Glutamatergic neuron (in vitro differentiated cells): ENCODE data around the gene SPOCK1. TPM values are rescaled to one million over a fixed set of nuclear protein-coding genes. Genes with fewer than 3 reads are reported as not detected.

ENCODE experiments used
- DNase-seq: peaks from one replicate; pipeline ENCODE4 v3.0.0; 2022
- H3K27ac Mint-ChIP-seq: one replicate; pipeline ENCODE4 v1.8.0; 2020; ENCODE audit warnings: mild to moderate bottlenecking, mixed read lengths, inconsistent platforms; ENCODE audit not compliant: unreplicated experiment
- H3K27me3 Mint-ChIP-seq: one replicate; pipeline ENCODE4 v1.8.0; 2020; ENCODE audit warnings: mild to moderate bottlenecking, moderate library complexity, mixed read lengths, inconsistent platforms; ENCODE audit not compliant: unreplicated experiment
- H3K36me3 Mint-ChIP-seq: one replicate; pipeline ENCODE4 v1.8.0; 2020; ENCODE audit warnings: mild to moderate bottlenecking, mixed read lengths, inconsistent platforms; ENCODE audit not compliant: unreplicated experiment
- H3K4me1 Mint-ChIP-seq: one replicate; pipeline ENCODE4 v1.8.0; 2020; ENCODE audit warnings: mild to moderate bottlenecking, low read depth, mixed read lengths, inconsistent platforms; ENCODE audit not compliant: unreplicated experiment
- H3K4me3 Mint-ChIP-seq: one replicate; pipeline ENCODE4 v1.8.0; 2020; ENCODE audit warnings: mild to moderate bottlenecking, mixed read lengths, inconsistent platforms; ENCODE audit not compliant: unreplicated experiment
- H3K9me3 Mint-ChIP-seq: one replicate; pipeline ENCODE4 v1.8.0; 2020; ENCODE audit warnings: mild to moderate bottlenecking, moderate library complexity, mixed read lengths, inconsistent platforms; ENCODE audit not compliant: unreplicated experiment
- CTCF ChIP-seq: fragments of 200-600 bp; sonication (generic); IDR thresholded peaks from one replicate; pipeline ENCODE4 v1.5.0; 2021; ENCODE audit not compliant: partially characterized antibody, unreplicated experiment
- total RNA-seq: library from RNA; stranded (reverse); fragmentation: NEBNext Ultra II Directional; extraction: Animal tissue kit (Norgen Biotek cat#: 25700); gene quantifications from one replicate; pipeline ENCODE4 v1.2.1, GENCODE V29; 2021; ENCODE audit not compliant: unreplicated experiment

SPOCK1 gene
- total RNA-seq, 1 donor from 2014 or later, result 25.4 TPM

DNA sequence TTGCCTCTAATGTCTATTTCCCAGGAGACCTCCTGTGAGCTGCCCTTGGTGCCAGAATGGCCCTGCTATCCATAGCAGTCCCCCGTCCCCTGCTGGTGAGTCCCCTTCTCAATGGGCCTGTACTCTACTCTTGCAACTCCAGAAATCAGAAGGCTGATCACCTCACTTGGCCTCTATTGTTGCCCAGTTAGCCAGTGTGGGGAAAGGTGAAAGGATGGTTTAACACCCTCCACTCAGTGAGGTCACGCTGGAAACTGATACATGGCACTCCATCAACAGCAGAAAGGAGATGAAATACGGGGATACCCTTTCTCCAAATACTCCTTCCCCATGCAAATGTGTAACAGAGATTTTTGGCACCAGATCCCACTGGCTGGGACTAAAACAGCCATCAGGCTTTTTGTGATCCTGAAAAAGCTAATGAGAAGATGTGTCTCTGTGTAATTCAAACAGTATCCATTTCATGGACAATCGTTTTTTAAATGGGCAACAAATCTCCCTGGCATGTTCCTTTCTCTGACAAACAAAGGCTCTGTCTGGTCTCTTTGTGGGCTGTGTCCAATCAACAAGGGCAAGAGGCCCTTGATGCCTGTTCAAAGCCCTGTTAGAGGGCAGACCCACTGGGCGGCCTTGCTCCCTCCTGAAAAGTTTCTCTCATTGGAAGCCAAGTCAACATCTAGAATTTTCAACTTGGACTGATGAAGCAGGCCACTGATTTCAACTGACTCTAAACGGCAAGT, 343.7 kb downstream of the SPOCK1 start:
- H3K4me3 Mint-ChIP-seq, result no peak overlapping the region
- no peak overlapping the region for H3K27ac Mint-ChIP-seq
- H3K36me3 Mint-ChIP-seq, result no peaks in the 10 kb centered on the region
- no peak for DNase-seq
- no peaks in the 10 kb centered on the region for H3K4me1 Mint-ChIP-seq
- peaks cover 3% of the 10 kb centered on the region for H3K27me3 Mint-ChIP-seq
- no peak for TF ChIP-seq CTCF
- peaks cover 1% of the 10 kb centered on the region for H3K9me3 Mint-ChIP-seq

DNA sequence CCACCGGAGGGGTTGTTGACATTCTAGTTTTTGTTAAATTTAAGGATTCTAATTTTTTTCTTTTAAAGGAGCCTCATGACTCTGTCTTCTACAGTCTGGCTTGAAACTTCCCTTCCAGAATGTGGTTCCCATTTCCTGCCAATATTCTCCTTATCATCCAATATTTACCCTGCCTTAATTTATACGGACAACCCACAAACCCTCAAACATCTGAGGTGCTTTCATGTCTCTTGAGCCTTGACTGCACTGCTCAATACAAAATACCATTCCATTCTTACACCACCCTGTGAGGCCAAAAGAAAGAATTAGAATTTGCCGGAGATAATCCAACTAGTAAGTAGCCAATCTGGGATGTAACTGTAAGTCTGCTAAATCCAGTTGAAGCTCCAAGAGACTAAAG, 346.5 kb downstream of the SPOCK1 start:
- H3K27me3 Mint-ChIP-seq, result peaks cover 3% of the 10 kb centered on the region

DNA sequence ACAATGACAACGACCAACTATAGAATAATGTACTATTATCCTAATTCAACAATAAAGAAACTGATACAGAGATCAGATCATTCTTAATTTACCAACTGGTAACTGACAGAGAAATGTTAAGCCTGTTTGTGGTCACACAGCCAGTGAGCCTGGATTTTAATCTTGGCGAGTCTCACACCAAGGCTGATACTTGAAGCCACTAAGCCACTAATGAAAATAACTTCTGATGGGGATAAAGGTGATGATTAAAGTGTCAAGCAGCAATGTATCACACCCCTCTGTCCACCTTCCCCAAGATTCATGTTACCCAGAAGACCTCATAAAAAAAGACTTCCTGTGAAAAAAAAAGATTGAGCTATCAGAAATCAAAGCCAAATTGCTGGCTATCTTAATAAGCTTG, 350.5 kb downstream of the SPOCK1 start:
- peaks cover 5% of the 10 kb centered on the region for H3K27me3 Mint-ChIP-seq
- H3K36me3 Mint-ChIP-seq, result no peaks in the 10 kb centered on the region
- peaks cover 46% of the 10 kb centered on the region for H3K4me1 Mint-ChIP-seq
- no peak for TF ChIP-seq CTCF
- H3K4me3 Mint-ChIP-seq, result peak overlapping the region; percentile 22
- H3K9me3 Mint-ChIP-seq, result peaks cover under 1% of the 10 kb centered on the region
- H3K27ac Mint-ChIP-seq, result peak overlapping the region; percentile 84
- DNase-seq, result no peak

More for the DNA sequence above, 346.5 kb downstream of the SPOCK1 start:
- H3K4me3 Mint-ChIP-seq, result no peak overlapping the region
- TF ChIP-seq CTCF, result no peak
- no peak overlapping the region for H3K27ac Mint-ChIP-seq
- H3K4me1 Mint-ChIP-seq, result peaks cover 11% of the 10 kb centered on the region
- no peak for DNase-seq
- no peaks in the 10 kb centered on the region for H3K36me3 Mint-ChIP-seq
- peaks cover 1% of the 10 kb centered on the region for H3K9me3 Mint-ChIP-seq

DNA sequence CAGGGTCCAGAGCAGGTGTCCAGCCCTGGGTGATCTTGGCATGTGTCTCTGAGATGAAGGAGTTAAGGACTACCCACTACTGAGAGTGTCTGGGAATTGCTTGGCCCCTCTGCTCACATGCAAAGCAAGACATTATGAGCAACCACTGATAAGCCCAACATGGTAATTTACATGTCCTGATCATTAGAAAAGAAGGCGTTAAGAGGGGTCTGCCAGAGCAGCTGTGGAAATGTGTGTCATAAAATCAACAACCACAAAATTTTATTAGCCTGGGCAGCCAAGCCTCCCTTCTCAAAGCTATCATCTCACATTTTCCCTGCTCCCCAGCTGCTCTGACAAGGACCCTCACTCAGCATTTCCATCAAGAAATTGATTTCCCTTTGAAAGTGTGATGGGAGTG, 351.0 kb downstream of the SPOCK1 start:
- Mint-ChIP-seq H3K4me3 (peak overlapping the region; percentile 36), H3K27me3 (peaks cover 5% of the 10 kb centered on the region)
- TF ChIP-seq CTCF, result no peak

GRCh38 chr5:137147346-137147745, 351.8 kb downstream of the SPOCK1 start:
- Mint-ChIP-seq H3K27me3 (peaks cover 5% of the 10 kb centered on the region), H3K4me3 (no peak overlapping the region), H3K4me1 (peaks cover 53% of the 10 kb centered on the region), H3K9me3 (no peaks in the 10 kb centered on the region), H3K27ac (no peak overlapping the region), H3K36me3 (no peaks in the 10 kb centered on the region)
- no peak for DNase-seq
- TF ChIP-seq CTCF, result no peak

More for the DNA sequence above, 351.0 kb downstream of the SPOCK1 start:
- Mint-ChIP-seq H3K9me3 (no peaks in the 10 kb centered on the region), H3K36me3 (no peaks in the 10 kb centered on the region), H3K27ac (peak overlapping the region; percentile 84), H3K4me1 (peaks cover 49% of the 10 kb centered on the region)
- DNase-seq, result no peak
